Frontal cortex (tissue), 4 donors: ENCODE data around the gene FAM9C. TPM values are rescaled to one million over a fixed set of nuclear protein-coding genes. Genes with fewer than 3 reads are reported as not detected.
"Not testable (repeated sequence)": the region's sequence is repeated elsewhere in the genome, so short reads cannot be mapped to it uniquely, and the experiment has no call there.

ENCODE experiments used
- DNase-seq, 2 donors: peaks; one replicate each; pipeline ENCODE4 v3.0.0; 2012; ENCODE audit warnings: low spot score in 2 of 2
- FAIRE-seq: peaks from 2 replicates; lab custom pipeline; 2012; peaks lifted over from hg19 to GRCh38; lab: Jason Lieb, UNC
- total RNA-seq: library from RNA; depleted of rRNA; stranded (reverse); fragments of >200 nt; gene quantifications from one replicate; pipeline ENCODE4 v1.2.3, GENCODE V29; 2014
- donor health status: control.
- donor health status: control.
- donor health status: control.

FAM9C gene
- total RNA-seq, 1 donor from 2014 or later = 0.41 TPM

DNA sequence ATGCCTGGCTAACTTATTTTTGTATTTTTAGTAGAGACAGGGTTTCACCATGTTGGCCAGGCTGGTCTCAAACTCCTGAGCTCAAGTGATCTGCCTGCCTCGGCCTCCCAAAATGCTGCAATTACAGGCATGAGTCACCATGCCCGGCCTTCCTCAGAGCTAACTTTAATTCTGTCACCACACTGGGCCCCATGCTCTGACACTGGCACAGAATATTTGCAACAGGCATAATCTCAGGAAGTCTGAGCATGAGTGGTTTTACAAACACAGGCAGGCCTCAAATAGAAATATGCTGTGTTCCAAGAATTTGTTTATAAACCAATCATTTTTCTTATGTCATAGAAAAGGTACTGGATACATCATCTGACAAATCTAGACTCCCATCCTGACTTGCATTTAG lies 32.7 kb upstream of the FAM9C start:
- FAIRE-seq = no peak
- DNase-seq = no peak

DNA sequence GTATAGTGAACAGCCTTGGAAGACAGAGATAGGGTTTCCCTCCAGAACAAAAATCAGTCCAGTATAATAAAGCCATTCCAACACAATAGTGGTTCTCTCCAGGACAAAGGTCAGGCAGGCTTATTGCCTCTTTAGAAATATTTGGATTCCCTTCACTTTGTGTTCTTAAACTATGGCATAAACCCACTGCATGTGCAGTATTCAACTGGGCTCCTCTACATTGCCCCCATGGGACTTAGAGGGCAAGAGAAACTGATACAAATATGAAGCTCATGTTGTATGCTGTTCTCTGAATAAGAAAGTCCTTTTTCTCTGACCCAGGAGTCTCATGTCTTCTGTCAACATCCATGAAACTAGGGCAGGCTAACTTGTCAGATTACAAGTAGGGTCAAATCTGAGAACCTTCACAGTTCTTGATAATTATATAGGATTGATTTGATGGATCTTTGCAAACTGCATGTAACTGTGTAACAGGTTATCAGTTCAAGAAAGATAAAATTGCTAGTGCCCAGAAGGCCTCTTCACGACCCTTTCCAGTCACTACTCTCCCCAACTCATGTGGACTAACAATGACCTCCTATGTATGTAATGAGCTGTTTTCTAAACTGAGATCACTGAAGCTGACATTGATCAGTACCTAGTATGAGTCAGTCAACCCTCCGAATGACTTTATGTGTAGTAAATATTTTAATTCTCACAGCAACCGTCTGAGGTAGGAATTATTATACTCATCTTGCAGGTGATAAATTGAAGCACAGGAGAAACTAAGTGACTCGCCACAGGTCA lies 31.9 kb upstream of the FAM9C start:
- FAIRE-seq (no peak), DNase-seq (no peak)

DNA sequence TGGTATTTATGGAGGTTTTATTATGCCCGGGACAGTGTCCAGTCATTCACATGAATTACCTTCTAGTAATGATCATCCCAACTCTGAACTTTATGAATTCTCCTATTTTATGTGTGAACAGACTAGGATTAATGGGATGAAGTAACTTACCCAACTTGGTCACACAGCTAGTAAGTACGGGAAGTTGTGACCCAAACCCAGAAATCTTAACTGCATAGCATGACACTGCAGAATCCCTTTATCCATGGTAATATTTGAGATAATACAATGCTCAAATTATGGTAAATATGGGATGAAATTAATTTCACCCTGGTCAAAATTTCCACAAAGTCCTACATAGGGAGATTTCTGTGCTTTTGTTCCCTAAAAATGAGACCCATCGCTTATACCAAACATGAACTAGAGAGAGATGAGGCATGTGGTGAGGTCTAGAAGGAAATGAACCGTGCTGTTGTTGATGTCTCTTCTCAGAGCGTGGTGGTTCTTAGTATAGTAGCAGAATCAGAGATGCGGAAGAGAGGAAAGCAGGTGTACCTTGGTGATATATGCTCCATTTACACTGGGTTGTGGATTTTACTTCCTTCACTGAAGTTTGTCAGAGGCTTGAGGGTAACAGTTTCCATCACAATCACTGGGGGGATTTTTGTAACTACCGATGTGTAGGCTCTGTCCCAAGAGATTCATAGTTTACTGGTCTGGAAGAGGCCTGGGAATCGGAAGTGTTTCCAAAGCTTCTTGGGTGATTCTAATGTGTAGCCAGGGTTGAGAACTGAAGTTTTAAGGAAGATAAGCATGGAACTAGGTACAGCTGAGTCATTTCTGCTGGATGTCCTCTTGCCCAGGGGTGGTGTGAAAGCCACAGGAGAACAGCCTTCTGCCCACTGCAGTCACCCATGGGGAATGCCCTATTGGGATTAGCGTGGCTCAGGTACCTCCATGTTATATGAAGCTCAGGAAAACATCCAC lies 30.2 kb upstream of the FAM9C start:
- FAIRE-seq (no peak), DNase-seq (no peak)

DNA sequence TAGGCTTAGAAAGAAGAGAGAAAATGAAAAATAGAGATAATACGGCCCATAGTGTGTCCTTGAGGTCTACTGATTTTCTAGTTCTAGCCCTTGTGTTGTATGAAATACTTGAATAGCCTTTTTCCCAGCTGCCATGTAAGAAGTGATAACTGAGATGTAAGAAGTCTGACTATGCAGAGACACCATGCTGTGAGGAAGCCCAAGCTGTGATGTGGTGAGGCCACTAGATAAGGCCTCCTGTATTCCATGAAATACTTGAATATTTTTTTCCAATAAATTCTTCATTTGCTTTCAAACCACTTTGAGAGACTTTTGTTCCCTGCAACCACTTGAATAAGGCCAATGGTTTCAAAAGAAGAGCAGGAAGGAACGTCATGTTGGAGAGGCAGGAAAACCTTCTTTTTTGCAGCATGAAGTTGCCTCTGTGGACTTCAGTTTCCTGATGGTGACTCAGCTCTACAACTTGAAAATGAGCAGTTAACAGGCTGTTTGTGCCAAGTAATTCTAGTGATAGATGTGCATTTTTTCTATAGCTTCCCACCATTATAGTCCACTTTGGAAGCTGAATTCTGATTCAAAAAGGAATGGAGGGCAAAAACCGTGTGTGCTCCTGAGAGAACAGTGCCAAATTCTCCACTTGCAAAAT lies 25.5 kb upstream of the FAM9C start:
- DNase-seq (no peak), FAIRE-seq (no peak)

DNA sequence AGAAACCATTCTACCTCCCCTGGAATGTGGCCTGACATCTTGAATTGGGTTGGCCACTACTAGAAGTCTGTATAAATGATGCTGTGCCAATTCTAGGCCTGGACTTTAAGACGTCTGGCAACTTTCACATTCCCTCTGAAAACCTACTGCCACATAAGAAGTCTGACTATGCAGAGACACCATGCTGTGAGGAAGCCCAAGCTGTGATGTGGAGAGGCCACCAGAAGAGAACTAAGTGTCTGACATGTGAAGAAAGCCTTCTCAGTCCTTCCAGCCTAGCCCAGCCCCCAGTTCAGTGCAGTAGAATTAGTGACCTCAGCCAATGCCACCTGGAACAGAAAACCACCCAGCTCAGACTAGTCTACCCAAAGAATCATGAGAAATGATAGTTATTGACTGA lies 24.2 kb upstream of the FAM9C start:
- no peak for FAIRE-seq
- no peak for DNase-seq

DNA sequence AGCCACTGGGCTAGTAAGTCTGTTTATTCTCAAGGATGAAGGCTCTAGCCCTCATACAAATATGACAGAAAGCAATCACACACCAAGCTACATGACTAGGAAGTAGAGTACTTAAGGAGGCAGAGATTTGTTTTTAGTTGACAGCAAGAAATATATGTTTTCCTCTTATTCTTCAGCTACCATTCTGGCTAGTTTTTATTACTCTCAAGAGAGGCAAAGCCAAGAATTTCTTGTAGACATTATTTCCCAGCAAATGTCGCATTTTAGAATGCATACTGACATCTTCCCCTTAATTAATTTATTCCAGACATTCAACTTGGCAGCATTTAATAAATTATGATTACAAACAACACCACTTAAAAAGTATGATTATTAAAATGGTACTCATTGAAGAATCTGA lies 23.4 kb upstream of the FAM9C start:
- FAIRE-seq (no peak), DNase-seq (no peak)

DNA sequence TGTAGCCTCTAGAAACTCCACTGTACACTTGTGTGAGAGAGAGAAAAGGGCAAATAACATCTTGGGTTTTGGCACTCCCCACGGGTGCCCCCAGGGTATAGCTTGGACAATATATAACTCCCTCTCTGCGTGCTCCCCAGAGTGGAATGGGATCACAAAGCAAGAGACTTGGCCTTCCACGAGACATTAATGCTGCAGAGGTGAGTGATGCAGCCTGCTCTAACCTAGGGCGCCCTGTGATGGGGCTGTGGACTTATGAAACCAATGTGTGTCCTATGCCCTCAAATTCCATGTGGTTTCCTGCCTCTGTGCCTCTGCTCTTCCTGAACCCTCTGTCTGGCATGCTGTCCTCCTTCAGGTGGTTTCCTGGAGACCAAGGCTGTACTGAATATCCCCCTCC lies 22.0 kb upstream of the FAM9C start:
- FAIRE-seq = no peak
- DNase-seq = no peak

DNA sequence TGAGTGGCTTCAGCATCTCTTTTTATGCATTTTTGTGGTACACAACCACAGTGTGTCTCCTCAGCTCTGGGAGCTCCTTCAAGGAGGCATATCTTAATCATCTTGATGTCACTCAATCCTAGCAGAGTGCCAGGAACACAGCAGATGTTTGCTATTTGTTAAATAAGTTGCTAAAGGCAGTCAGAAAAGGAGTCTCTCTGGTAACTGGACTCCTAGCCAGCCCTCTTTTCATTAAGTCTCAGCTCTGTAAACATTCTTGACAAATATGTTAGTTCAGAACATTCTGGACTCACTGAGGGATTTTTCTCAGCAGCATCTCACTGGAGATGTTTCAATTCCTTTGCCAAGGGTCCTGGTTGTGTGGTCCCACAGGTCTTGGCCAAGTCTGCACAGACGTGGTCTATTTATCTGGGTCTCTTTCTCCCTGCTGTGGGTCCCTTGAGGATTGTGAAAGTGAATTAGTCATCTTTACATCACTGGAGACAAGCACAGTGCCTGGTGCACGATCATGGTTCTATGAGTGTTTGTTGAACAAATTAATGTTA lies 20.3 kb upstream of the FAM9C start:
- FAIRE-seq = no peak
- DNase-seq = no peak

DNA sequence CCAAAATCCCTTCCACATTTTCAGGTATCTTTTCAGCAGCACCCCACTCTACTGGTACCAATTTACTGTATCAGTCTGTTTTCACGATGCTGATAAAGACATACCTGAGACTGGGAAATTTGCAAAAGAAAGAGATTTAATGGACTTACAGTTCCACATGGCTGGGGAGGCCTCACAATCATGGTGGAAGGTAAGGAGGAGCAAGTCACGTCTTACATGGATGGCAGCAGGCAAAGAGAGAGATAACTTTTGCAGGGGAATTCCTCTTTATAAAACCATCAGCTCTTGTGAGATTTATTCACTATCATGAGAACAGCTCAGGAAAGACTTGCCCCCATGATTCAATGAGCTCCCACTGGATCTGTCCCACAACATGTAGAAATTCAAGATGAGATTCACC lies 18.7 kb upstream of the FAM9C start:
- FAIRE-seq, DNase-seq: not testable (repeated sequence)

DNA sequence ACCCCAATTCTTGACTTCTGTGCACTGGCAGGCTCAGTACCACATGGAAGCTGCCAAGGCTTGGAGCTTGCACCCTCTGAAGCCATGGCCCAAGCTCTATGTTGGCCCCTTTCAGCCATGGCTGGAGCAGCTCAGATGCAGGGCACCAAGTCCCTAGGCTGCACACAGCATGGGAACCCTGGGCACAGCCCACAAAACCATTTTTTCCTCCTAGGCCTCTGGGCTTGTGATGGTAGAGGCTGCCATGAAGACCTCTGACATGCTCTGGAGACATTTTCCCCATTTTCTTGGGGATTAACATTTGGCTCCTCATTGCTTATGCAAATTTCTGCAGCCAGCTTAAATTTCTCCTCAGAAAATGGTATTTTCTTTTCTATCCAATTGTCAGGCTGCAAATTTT lies 17.9 kb upstream of the FAM9C start:
- FAIRE-seq, DNase-seq: not testable (repeated sequence)

DNA sequence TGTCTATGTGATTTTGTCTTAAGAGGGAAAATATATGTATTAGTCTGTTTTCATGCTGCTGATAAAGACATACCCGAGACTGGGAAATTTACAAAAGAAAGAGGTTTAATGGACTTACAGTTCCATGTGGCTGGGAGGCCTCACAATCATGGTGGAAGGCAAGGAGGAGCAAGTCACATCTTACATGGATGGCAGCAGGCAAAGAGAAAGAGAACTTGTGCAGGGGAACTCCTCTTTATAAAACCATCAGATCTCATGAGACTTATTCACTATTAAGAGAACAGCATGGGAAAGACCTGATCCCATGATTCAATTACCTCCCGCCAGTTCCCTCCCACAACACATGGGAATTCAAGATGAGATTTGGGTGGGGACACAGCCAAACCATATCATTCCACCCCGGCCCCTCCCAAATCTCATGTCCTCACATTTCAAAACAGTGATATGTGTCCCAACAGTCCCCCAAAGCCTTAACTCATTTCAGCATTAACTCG lies 16.8 kb upstream of the FAM9C start:
- DNase-seq = not testable (repeated sequence)

DNA sequence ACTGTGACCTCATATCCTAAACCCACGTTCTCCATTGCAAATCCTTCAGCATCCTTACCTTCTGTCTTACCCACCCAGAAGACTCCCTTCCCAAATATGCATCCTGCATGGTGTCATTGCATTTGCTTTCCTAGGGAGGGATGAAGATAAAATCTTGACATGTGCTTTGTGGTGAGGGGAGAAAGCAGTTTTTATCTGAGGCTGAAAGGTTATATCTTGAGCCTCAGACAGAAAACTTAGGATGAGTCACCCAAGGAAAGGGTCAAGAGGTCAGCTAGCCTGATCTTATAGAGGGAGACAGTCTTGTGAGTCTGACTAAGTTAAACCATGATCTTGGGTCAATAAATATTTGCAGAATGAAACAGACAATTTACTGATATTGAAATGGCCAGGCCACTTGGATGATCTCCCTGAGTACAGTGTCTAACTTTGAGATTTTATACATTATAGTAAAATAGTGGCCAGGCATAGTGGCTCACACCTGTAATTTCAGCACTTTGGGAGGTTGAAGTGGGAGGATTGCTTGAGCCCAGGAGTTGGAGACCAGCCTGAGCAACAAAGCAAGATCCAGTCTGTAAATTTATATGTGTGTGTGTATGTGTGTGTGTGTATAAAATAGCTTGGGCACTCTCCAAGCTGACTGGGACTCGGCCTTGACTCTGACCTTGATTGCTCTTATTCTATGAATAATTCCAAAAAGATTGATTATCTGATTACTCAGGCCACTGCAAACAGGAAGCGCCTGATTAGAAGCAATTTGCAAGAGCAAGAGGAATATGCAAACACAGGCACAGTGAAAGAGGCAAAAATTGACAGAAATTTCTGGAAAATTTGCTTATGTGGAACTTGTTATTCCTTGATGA lies 15.4 kb upstream of the FAM9C start:
- DNase-seq (no peak), FAIRE-seq (no peak)

More for the DNA sequence above, 16.8 kb upstream of the FAM9C start:
- not testable (repeated sequence) for FAIRE-seq

DNA sequence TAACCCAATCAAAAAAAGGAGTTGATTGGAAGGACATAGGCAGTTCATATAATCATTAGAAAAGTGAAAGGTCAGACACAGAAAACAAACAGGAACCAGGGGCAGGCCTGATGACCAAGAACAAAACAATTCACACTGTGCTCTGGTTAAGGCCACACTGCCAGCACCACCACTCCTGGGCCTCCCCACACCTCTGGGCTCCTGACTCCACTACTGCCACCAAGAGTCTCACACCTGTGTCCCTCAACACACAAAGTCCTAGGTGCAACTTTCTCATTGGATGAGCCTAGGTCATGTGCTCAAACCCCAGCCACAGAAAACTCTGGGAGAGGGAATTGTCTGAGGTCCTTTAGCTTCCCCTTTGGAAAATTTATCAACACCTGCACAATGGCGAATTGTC lies 11.1 kb upstream of the FAM9C start:
- no peak for DNase-seq
- FAIRE-seq = no peak

DNA sequence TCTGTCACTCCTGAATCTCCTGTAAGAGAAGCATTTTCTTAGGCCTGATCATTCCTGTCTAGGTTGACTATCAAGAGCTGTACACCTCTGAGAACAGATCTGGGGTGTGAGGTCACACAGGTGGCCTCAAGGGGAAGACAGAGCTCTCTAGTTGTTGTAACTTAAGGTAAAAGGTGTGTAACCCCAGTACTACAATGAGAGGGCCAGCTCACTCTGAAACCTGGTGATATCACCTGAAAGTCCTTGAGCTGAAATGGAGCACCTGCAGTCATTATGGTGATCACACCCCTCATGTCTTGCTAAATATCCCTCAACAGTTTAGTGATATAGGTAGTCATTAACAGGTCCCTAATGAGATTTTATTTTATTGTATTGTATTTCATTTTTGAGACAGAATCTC lies 8.8 kb upstream of the FAM9C start:
- FAIRE-seq = no peak
- DNase-seq = no peak

DNA sequence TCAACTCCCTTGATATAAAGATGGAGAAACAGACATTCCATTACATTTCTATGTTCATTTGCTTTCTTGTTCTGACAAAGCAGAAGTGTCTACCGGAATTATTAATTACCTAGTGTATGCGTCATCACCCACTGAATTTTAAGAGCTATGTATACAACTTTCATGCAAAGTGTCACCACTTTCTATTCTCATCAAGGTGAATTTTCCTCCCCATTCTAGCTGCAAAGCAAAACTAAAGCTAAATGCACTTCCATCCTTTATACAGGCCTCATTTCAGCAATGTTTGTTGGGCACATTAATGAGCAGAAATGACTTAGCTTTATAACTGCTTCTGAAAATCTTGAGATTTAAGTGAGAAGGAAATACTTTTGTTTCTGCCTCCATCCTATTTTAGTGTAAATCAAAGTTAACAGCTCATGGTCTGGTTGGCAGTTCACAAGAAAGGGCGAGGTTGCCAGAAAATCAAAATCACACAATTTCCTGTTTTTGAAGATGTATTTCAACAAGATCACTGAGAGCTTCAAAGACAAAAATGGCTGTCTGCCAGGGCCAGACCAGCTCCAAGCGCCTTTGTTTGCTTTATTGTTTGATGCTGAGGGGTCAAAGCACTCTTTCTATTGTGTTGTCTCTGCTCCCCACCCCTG lies 7.2 kb upstream of the FAM9C start:
- DNase-seq (no peak), FAIRE-seq (no peak)

DNA sequence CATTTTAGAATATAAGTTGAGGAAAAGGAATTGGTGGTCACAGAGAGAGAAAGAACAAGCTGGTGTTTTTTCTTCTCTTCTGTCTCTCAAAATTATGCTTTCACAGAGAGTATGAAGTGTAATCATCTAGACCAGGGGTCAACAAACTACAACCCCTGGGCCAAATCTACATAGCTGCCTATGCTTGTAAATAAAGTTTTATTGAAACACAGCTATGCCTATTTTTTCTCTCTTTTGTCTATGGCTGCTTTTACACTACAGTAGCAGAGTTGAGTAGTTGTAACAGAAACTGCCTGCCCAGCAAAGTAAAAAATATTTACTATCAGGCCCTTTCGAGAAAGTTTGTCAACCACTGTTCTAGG lies 6.7 kb upstream of the FAM9C start:
- DNase-seq (no peak), FAIRE-seq (no peak)

DNA sequence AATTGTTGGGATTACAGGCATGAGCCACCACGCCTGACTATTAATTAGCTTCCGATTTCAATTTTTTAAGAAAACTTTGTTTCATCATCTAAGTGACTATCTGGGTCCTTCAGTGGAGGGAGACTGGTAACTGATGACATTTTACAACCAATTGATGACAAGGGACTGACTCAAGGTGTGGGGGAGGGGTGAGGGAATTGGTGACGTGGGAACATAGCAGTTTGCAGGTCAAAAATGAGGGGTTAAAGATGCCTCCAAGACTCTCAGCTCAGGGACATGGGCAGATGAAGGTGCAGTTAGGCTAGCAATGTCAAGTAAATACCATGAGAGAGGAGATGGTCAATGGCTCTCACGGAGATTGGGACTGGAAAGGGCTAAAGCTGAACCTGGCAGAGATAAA lies 5.7 kb upstream of the FAM9C start:
- no peak for DNase-seq
- no peak for FAIRE-seq

DNA sequence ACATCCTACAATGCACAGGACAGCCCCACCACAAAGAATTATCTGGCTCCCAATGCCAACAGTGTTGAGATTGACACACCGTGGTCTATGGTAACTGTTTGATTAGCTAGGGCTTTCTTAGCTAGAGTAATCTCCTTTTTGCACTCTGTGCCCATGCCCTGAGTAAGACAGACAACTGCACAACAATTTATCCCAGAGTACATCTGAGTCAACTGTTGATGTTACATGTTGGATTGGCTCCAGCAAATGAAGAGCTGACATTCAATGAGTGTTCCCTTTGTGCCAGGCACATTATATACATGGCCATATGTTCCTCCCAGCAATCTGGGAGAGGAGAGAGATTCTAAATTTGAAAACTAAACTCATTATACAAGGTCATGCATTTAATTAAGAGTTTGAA lies 3.9 kb upstream of the FAM9C start:
- FAIRE-seq (no peak), DNase-seq (no peak)

DNA sequence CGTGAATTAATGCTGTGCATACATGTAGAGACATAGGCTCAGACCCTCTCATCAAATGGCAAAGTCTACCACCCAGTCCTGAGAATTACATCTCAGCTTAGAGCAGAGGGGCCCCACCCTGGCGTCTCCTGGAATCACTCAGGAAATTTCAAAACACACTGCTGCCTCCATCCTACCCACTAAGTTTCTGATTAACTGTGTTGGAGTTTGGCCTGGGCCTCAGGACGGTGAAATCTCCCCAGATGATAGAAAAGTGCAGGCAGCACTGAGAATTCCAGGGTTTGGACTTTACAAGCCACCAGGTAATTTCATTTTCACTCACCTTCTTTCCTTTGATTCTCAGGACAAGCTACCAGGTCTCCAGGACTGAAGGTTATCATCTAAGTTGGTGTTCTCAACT lies 3.3 kb upstream of the FAM9C start:
- FAIRE-seq (no peak), DNase-seq (no peak)
